ENCODE data around the gene FOXF2. TPM values are rescaled to one million over a fixed set of nuclear protein-coding genes. Genes with fewer than 3 reads are reported as not detected.

The FOXF2 gene
- polyA plus RNA-seq, 1 donor: 0.10 TPM

- no peak for DNase-seq
Observed at GRCh38 chr6:1407499-1407990, 18.2 kb downstream of the FOXF2 start.

DNA sequence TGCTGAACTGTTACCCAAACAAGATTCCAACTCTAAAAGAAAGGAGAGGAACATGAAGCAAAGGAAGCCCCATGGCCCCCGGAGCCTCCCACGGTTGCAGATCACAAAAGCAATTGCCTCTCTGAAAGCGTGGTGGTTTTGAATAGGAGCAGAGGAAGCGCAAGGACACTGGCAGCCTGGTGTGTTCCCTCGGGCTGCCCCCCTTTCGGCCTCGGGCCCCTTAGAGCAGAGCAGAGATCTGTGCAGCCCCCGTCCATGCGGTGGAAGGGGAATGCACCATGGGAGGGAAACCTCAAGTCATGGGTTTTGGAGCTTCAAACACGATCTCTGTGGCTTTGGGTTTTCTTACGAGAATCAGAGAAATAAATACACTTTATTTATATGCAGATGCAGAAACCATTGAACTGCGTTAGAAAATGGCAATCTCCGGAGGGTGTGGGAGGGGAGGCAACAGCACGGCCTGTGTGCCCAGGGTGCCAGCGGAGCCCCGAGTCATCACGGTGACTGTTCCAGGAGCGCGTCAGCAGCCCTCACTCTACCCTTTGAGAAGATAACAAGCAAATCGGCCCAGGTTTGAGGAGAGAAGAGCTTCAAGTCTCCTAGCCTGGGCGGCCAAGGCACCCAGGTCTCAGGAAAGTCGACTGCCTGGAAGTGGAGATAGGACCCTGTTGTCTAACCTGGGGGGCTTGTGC is 20.5 kb downstream of the FOXF2 start:
- no peak for DNase-seq

DNA sequence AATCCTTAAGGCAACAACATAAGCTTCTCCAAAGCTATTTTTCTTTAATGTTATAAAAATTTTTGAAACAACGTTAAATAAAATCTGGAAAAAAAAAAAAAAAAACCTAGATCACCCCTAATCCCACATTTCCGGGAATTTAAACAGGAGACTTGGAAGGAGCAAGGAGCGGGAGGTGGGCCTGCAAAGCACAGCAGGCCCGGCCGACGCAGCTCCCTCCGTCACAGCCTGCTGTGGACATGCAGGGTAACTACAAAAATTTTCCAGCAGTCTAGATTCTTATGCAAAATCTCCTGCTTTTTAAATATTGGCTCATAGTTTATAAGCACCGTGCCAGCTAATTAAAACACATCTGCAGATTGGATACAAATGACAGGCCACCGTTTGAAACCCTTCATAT is 23.5 kb downstream of the FOXF2 start:
- no peak for DNase-seq

- DNase-seq: no peak
Observed at GRCh38 chr6:1415416-1416063, 26.2 kb downstream of the FOXF2 start.

DNA sequence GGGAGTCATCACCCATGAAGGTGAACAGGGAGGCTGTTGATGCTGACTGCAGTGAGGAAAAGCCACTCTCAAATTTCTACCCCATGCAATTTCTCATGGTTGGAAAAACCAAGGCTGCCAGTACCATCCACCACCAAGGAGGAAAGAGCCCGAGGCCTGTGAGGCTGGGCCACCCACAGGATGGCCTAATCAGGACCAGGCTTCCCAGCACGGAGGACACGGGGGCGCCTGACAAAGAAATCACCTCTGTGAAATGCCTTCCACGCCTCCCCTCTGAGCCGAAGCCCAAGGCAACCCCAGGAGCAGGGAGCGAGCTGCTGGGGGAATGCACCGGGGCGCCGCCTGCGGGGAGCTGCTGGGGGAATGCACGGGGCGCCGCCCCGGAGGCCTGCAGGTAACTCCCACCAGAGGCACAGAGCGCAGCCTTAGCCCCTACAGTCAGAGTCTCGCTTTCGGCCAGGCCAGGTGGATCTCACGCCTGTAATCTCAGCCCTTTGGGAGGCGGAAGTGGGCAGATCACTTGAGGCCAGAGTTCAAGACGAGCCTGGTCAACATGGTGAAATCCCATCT is 26.9 kb downstream of the FOXF2 start:
- no peak for DNase-seq

DNA sequence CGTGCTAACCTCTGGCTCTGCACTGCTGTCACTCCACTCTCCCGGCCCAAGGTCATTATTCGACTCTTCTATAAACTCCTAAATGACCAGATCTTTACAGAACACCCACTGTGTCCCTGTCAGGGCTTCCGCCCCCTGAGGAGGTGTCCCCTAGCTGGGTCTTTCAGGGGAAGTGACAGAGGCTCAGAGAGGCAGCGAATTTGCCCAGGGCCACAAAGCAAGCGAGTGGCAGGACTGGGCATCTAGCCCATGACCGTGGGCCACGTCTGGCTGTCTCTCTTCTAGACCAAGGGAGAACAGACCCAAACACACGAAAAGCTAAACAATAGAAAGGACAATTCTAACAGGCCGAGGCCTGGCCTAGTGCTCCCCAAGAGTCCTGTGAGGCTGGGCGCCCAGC is 27.4 kb downstream of the FOXF2 start:
- no peak for DNase-seq

DNA sequence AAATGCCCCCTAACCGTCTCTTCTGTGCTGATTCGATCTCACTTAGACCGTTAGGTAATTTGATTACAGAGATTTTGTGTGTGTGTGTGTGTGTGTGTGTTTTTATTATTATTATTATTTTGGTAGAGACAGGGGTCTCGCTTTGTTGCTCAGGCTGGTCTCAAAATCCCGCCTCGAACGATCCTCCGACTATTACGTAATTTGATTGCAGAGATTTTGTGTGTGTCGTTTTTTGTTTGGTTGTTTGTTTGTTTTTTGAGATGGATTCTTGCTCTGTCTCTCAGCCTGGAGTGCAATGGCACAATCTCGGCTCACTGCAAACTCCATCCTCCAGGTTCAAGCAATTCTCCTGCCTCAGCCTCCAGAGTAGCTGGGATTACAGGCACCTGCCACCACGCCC is 28.3 kb downstream of the FOXF2 start:
- DNase-seq: no peak

GRCh38 chr6:1418471-1419191 is 29.3 kb downstream of the FOXF2 start:
- DNase-seq: no peak

GRCh38 chr6:1420382-1420781 is 31.0 kb downstream of the FOXF2 start:
- no peak for DNase-seq

DNA sequence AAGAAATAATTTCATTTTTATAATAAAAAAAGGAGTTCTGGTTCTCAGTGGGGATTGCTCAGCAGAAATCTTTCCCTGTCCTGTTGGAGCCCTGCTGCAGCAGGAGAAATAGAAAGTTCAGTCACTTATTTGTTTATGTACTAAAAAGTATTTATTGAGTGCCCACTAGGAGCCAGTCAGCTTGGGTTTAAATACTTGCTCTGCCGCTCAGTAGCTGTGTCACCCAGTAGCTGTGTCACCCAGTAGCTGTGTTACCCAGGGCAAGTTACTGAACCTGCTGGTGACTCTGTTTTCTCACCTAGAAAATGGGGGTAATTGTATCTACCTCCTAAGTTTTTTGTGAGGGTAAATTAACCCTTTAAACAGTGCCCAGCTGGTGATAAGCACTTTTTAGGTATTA is 32.9 kb downstream of the FOXF2 start:
- no peak for DNase-seq

GRCh38 chr6:1423578-1423977 is 34.2 kb downstream of the FOXF2 start:
- DNase-seq: no peak

- peak; percentile 36 for DNase-seq
Observed at GRCh38 chr6:1424306-1424927, 35.0 kb downstream of the FOXF2 start.

GRCh38 chr6:1426416-1426815 is 37.0 kb downstream of the FOXF2 start:
- DNase-seq: no peak

- no peak for DNase-seq
Observed at GRCh38 chr6:1435806-1436205, 46.4 kb downstream of the FOXF2 start.

- DNase-seq: peak; percentile 81
Observed at GRCh38 chr6:1436334-1437306, 47.2 kb downstream of the FOXF2 start.

DNA sequence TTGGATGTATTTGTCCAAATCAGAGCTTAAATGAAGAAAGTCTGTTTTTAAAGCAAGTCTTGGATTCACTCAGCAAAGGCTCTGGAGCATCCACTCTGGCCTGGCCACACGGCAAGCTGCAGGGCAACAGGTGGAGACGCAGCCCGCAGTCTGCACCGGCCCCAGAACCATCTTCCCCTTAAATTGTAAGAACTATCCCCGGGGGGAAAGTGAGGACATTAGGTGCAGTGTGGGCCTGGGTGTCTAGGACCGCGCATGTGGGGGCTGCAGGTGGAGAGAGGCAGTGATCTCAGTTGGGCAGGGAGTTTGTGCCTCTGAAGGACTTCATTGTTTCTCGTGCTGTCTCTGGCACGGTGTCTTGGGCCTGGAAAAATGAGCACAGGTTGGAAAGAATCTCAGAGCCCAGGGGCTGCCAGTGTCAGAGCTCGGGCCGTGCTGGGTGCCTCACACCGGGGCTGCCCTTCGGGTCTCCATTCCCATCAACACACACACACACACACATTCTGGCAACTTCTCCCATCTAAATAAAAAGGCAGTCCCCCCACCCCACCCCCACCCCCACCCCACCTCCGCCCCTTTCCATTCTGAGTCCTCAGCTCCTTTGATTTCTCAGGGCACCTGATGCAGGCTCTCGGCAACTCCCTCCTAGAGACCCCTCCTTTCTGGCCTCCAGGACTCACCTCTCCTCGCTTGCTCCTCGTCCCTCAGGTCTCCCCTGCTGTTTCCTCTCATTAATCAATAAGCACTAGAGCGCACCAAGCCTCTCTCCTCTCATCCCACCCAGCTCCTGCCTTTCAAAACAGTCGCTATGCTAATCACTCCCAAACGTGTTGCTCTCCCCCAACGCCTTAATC is 48.4 kb downstream of the FOXF2 start:
- DNase-seq: no peak

DNA sequence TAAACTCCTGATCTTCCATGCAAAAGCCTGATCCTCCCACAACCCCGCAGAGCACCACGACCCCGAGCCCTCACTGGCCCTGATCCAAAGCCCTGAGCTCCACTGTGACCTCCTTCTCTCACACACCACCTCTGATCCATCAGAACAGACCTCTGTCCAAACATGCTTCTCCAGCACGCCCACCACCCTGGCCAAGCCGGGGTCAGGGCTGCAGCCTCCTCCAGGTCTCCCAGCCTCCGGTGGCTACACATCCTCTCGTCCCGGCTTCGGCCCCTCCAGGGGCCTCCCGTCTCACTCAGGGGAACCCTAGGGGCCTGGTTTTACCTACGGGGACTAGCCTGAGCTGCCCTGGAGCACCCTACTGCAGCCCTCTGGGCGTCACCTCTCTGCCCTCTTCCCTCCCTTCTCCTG is 49.1 kb downstream of the FOXF2 start:
- no peak for DNase-seq

- DNase-seq: no peak
Observed at GRCh38 chr6:1439349-1439748, 50.0 kb downstream of the FOXF2 start.

DNA sequence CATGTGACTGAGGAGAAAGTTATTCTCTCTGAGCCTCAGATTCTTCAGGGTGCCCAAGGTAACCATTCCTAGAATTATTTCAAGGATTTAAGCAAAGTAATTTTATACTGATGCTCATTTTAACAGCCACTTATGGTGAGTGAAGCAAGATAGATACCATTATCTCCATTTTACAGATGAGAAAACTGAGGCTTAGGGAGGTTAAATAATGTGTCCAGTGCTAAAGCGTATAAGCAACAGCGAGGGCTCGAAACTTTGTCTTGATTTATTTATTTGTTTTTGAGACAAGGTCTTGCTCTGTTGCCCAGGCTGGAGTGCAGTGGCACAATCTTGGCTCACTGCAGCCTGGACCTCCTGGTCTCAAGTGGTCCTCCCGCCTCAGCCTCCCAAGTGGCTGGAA is 53.6 kb downstream of the FOXF2 start:
- no peak for DNase-seq
